CD4-positive, alpha-beta memory T cell (primary cell): ENCODE data around the gene CFHR2. TPM values are rescaled to one million over a fixed set of nuclear protein-coding genes. Genes with fewer than 3 reads are reported as not detected.

Experiments used
- CTCF ChIA-PET: fragments of 350-600 bp; sonication (Branson Sonifier 250); formaldehyde crosslinking; loops from one replicate; lab custom pipeline; 2021; ENCODE audit warnings: inconsistent platforms; ENCODE audit not compliant: partially characterized antibody; lab: Charles Lee
- POLR2A ChIA-PET: fragments of 350-600 bp; sonication (Branson Sonifier 250); formaldehyde crosslinking; loops from one replicate; lab custom pipeline; 2021; ENCODE audit not compliant: partially characterized antibody; lab: Charles Lee
- DNase-seq, 5 donors: peaks; one replicate each; pipeline versions ENCODE4 v3.0.0 to v3.0.0-alpha.2; 2020 to 2022; ENCODE audit warnings: mixed read lengths in 1 of 5
- H3K27ac ChIP-seq: one replicate; pipeline ENCODE4 v1.7.0; 2013; ENCODE audit warnings: low read depth, low read length
- H3K27me3 ChIP-seq: 2 replicates; pipeline ENCODE4 v1.7.0; 2013; ENCODE audit warnings: mild to moderate bottlenecking, low read length, moderate library complexity; ENCODE audit not compliant: insufficient read depth
- H3K36me3 ChIP-seq: 2 replicates; pipeline ENCODE4 v1.7.0; 2013; ENCODE audit warnings: mild to moderate bottlenecking, low read length, moderate library complexity; ENCODE audit not compliant: insufficient read depth
- H3K4me1 ChIP-seq: 2 replicates; pipeline ENCODE4 v1.7.0; 2013; ENCODE audit warnings: mild to moderate bottlenecking, low read length, moderate library complexity; ENCODE audit not compliant: insufficient read depth
- H3K4me3 ChIP-seq, 2 donors: one replicate each; pipeline ENCODE4 v1.7.0; 2013; ENCODE audit warnings: low read length in 2 of 2, mild to moderate bottlenecking in 1 of 2
- H3K9me3 ChIP-seq, 2 donors: one replicate each; pipeline ENCODE4 v1.7.0; 2013; ENCODE audit warnings: low read length in 2 of 2, control low read depth in 1 of 2; ENCODE audit not compliant: control insufficient read depth in 1 of 2
- H3K27ac Mint-ChIP-seq, 7 donors: one replicate each; pipeline ENCODE4 v1.8.0; 2020 to 2021; ENCODE audit warnings: mixed read lengths in 7 of 7, mild to moderate bottlenecking in 6 of 7, inconsistent platforms in 3 of 7, moderate library complexity in 3 of 7
- H3K27me3 Mint-ChIP-seq, 2 donors: one replicate each; pipeline ENCODE4 v1.8.0; 2020 to 2021; ENCODE audit warnings: mixed read lengths in 2 of 2
- H3K36me3 Mint-ChIP-seq, 2 donors: one replicate each; pipeline ENCODE4 v1.8.0; 2020 to 2021; ENCODE audit warnings: mixed read lengths in 2 of 2, inconsistent platforms in 1 of 2, mild to moderate bottlenecking in 1 of 2
- H3K4me1 Mint-ChIP-seq, 4 donors: one replicate each; pipeline ENCODE4 v1.8.0; 2020 to 2021; ENCODE audit warnings: mixed read lengths in 4 of 4, mild to moderate bottlenecking in 1 of 4
- H3K4me3 Mint-ChIP-seq, 8 donors: one replicate each; pipeline ENCODE4 v1.8.0; 2020 to 2021; ENCODE audit warnings: mixed read lengths in 8 of 8, mild to moderate bottlenecking in 7 of 8, moderate library complexity in 6 of 8, inconsistent platforms in 3 of 8
- H3K9me3 Mint-ChIP-seq, 8 donors: one replicate each; pipeline ENCODE4 v1.8.0; 2020 to 2021; ENCODE audit warnings: mixed read lengths in 8 of 8, mild to moderate bottlenecking in 5 of 8, inconsistent platforms in 3 of 8, moderate library complexity in 1 of 8
- intact Hi-C: fragments of 100-400 bp; cut with micrococcal nuclease; formaldehyde crosslinking; loops from one replicate; pipeline ENCODE4 v1.15.1; 2023
- polyA plus RNA-seq, 2 donors: library from polyadenylated mRNA; unstranded; fragments of 300-500 nt; fragmentation: Illumina TruSeq; gene quantifications; one replicate each; pipeline ENCODE4 v1.2.3, GENCODE V29; 2021
- total RNA-seq, 2 experiments: library from RNA; stranded (reverse); gene quantifications; one replicate each; pipeline ENCODE4 v1.2.3, GENCODE V29; 2021

Gene CFHR2
- total and polyA plus RNA-seq, 4 experiments from 2014 or later = not detected

DNA sequence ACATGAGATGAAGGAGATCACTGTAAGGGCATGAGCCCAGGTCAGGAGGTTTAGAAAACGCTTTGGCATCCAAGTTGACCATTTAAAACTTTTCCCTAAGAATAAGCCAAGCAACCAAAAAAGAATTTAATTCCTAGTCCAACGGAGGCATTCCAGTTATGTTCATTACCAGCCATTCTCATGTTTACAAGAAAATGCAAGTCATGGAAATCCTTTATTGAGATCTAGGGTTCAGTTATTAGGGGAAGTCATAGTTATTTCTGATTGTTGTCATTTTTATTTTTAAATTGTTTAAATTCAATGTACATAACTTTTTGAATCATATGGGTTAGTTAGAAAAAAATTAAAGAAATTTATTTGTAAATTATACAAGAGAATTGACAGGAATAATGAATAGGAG is 58.3 kb downstream of the CFHR2 start:
- H3K27me3 Mint-ChIP-seq = no peaks in the 10 kb centered on the region
- no peak overlapping the region for H3K27ac Mint-ChIP-seq
- no peaks in the 10 kb centered on the region for H3K27me3 ChIP-seq
- ChIA-PET POLR2A (no interaction called here), CTCF (no interaction called here)
- H3K27ac ChIP-seq = no peak overlapping the region
- DNase-seq = no peak
- intact Hi-C loops = no loop called here
- H3K4me3 Mint-ChIP-seq = no peak overlapping the region
- no peaks in the 10 kb centered on the region for H3K9me3 Mint-ChIP-seq
- H3K4me1 Mint-ChIP-seq = no peaks in the 10 kb centered on the region
- H3K36me3 ChIP-seq = no peaks in the 10 kb centered on the region
- no peaks in the 10 kb centered on the region for H3K36me3 Mint-ChIP-seq
- no peak overlapping the region for H3K4me3 ChIP-seq
- H3K4me1 ChIP-seq = no peaks in the 10 kb centered on the region
- H3K9me3 ChIP-seq = no peaks in the 10 kb centered on the region

DNA sequence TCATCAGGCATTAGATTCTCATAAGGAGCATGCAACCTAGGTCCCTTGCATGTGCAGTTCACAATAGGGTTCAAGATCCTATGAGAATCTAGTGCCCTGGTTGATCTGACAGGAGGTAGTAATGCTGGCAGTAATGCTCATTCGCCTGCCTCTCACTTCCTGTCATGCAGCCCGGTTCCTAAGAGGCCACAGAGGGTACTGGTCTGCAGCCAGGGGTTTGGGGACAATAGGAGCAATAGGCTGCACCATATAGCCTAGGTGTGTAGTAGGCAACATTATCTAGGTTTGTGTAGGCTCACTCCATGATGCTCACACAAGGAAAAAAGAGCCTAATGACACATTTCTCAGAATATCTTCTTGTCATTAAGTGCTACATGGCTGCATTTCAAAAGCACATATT is 59.6 kb downstream of the CFHR2 start:
- no peaks in the 10 kb centered on the region for H3K9me3 Mint-ChIP-seq
- DNase-seq = no peak
- POLR2A ChIA-PET = no interaction called here
- CTCF ChIA-PET = no interaction called here
- H3K27ac Mint-ChIP-seq = no peak overlapping the region
- H3K27me3 Mint-ChIP-seq = no peaks in the 10 kb centered on the region
- no peaks in the 10 kb centered on the region for H3K36me3 ChIP-seq
- no peaks in the 10 kb centered on the region for H3K36me3 Mint-ChIP-seq
- intact Hi-C loops = no loop called here
- H3K4me1 Mint-ChIP-seq = no peaks in the 10 kb centered on the region
- H3K9me3 ChIP-seq = no peaks in the 10 kb centered on the region
- no peak overlapping the region for H3K4me3 Mint-ChIP-seq
- no peak overlapping the region for H3K27ac ChIP-seq
- H3K4me3 ChIP-seq = no peak overlapping the region
- H3K4me1 ChIP-seq = no peaks in the 10 kb centered on the region
- H3K27me3 ChIP-seq = no peaks in the 10 kb centered on the region

DNA sequence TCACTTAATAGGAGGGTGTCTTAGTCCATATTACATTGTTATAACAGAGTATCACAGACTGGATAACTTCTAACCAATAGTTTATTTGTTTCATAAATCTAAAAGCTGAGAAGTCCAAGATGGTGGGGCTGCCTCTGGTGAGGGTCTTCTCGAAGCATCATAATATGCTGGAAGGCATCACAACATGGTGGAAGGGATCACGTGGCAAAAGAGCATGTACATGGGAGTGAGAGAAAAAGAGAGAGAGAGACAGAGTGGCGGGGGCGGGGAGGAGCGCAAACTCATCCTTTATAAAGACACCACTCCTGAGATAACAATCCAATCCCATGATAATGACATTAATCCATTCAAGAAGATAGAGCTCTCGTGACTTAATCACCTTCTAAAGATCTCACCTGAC is 65.3 kb downstream of the CFHR2 start:
- Mint-ChIP-seq H3K27me3 (peaks cover 0 to 4% of the 10 kb centered on the region in 2 donors), H3K36me3 (no peaks in the 10 kb centered on the region), H3K27ac (no peak overlapping the region), H3K9me3 (peaks cover 2 to 15% (median 8%) of the 10 kb centered on the region in 8 donors), H3K4me3 (no peak overlapping the region), H3K4me1 (no peaks in the 10 kb centered on the region)
- H3K4me1 ChIP-seq = no peaks in the 10 kb centered on the region
- no peak overlapping the region for H3K4me3 ChIP-seq
- no peak overlapping the region for H3K27ac ChIP-seq
- no peaks in the 10 kb centered on the region for H3K9me3 ChIP-seq
- ChIA-PET CTCF (no interaction called here), POLR2A (no interaction called here)
- no peak for DNase-seq
- intact Hi-C loops = no loop called here
- no peaks in the 10 kb centered on the region for H3K27me3 ChIP-seq
- no peaks in the 10 kb centered on the region for H3K36me3 ChIP-seq

Other genes with a start within 250 kb of the CFHR2 start
- not detected for gene CFHR3, start 168.9 kb upstream of the CFHR2 start, total RNA-seq
- gene CFHR3, start 168.9 kb upstream of the CFHR2 start, polyA plus RNA-seq = not detected
- not detected for gene CFHR1, start 124.0 kb upstream of the CFHR2 start, total RNA-seq
- not detected for gene CFHR1, start 124.0 kb upstream of the CFHR2 start, polyA plus RNA-seq
- not detected for gene CFHR4, start 55.7 kb upstream of the CFHR2 start, total RNA-seq
- gene CFHR4, start 55.7 kb upstream of the CFHR2 start, polyA plus RNA-seq = not detected
- not detected for gene CFHR5, start 33.8 kb downstream of the CFHR2 start, total RNA-seq
- gene CFHR5, start 33.8 kb downstream of the CFHR2 start, polyA plus RNA-seq = not detected
- gene F13B, start 123.5 kb downstream of the CFHR2 start, total RNA-seq = not detected
- gene F13B, start 123.5 kb downstream of the CFHR2 start, polyA plus RNA-seq = not detected
- gene ASPM, start 202.9 kb downstream of the CFHR2 start, total RNA-seq = under 1 TPM; 0.30 to 0.38 TPM
- gene ASPM, start 202.9 kb downstream of the CFHR2 start, polyA plus RNA-seq = under 1 TPM in 1 of 2 donors, not detected in 1; 0.01 TPM